ENCODE data around the gene DYNC1H1. TPM values are rescaled to one million over a fixed set of nuclear protein-coding genes. Genes with fewer than 3 reads are reported as not detected.

DYNC1H1 gene
- total RNA-seq, 4 donors from 2014 or later = 606 to 1,020 (median 666) TPM

GRCh38 chr14:102085948-102086708 is 121.8 kb downstream of the DYNC1H1 start:
- peak; percentile 57 for ATAC-seq
- Histone ChIP-seq H3K27ac (peak overlapping the region; percentile 91 to 100 (median 100)), H3K27me3 (no peaks in the 10 kb centered on the region), H3K9me3 (no peaks in the 10 kb centered on the region), H3K36me3 (peaks cover 9 to 49% of the 10 kb centered on the region in 2 donors), H3K4me3 (peak overlapping the region; percentile 59 to 96), H3K4me1 (peaks cover 0 to 66% (median 16%) of the 10 kb centered on the region in 3 donors)
- TF ChIP-seq POLR2A (IDR thresholded peaks at IDR 0.05) = no peak
- no peak for TF ChIP-seq EP300 (IDR thresholded peaks at IDR 0.05)
- peak; percentile 4 for TF ChIP-seq POLR2AphosphoS5 (IDR thresholded peaks at IDR 0.05)
- WGBS, 2 donors (ENCODE audit: low coverage in 1 of 2) = 3 to 4% methylated on average over 15 to 18 of the region's 49 CpGs

- Histone ChIP-seq H3K27me3 (no peaks in the 10 kb centered on the region), H3K27ac (peak overlapping the region; percentile 91 to 100 (median 100)), H3K9me3 (no peaks in the 10 kb centered on the region), H3K4me3 (peak overlapping the region; percentile 59 to 96), H3K4me1 (peaks cover 0 to 62% (median 16%) of the 10 kb centered on the region in 3 donors), H3K36me3 (peaks cover 9 to 43% of the 10 kb centered on the region in 2 donors)
- peak; percentile 39 for ATAC-seq
- no CpG with 5 or more reads among the region's 32 CpGs for WGBS, 2 donors (ENCODE audit: low coverage in 1 of 2)
- TF ChIP-seq EP300 (IDR thresholded peaks at IDR 0.05) (no peak), CTCF (IDR thresholded peaks at IDR 0.05) (no peak), POLR2A (IDR thresholded peaks at IDR 0.05) (no peak), POLR2AphosphoS5 (IDR thresholded peaks at IDR 0.05) (no peak)
Measured at GRCh38 chr14:102086709-102086971, 122.3 kb downstream of the DYNC1H1 start.

- WGBS, 2 donors (ENCODE audit: low coverage in 1 of 2) = 0% methylated on average over 1 to 7 of the region's 106 CpGs
- TF ChIP-seq POLR2A (IDR thresholded peaks at IDR 0.05) (peak; percentile 97 to 99), CTCF (IDR thresholded peaks at IDR 0.05) (peak in 3 of 4 experiments; percentile 7 to 53 (median 21)), POLR2AphosphoS5 (IDR thresholded peaks at IDR 0.05) (peak; percentile 100), EP300 (IDR thresholded peaks at IDR 0.05) (no peak)
- Histone ChIP-seq H3K4me3 (peak within 1 kb of the TSS; percentile 59 to 96), H3K36me3 (peaks cover 7 to 38% of the 10 kb centered on the region in 2 donors), H3K9me3 (no peaks in the 10 kb centered on the region), H3K4me1 (peaks cover 0 to 57% (median 16%) of the 10 kb centered on the region in 3 donors), H3K27me3 (no peaks in the 10 kb centered on the region), H3K27ac (peak within 1 kb of the TSS; percentile 91 to 100 (median 100))
- ATAC-seq = peak; percentile 93
Measured at GRCh38 chr14:102086972-102087761, 122.8 kb downstream of the DYNC1H1 start, which contains the start of gene HSP90AA1. HSP90AA1 (minus strand) TSS chr14:102087044; CDS start chr14:102086378, 666 bp downstream.

GRCh38 chr14:102087762-102088011 is 123.3 kb downstream of the DYNC1H1 start:
- ATAC-seq = no peak
- H3K27me3 ChIP-seq = no peaks in the 10 kb centered on the region
- H3K36me3 ChIP-seq = peaks cover 4 to 33% of the 10 kb centered on the region in 2 donors
- 0% methylated on average over 1 to 6 of the region's 11 CpGs for WGBS, 2 donors (ENCODE audit: low coverage in 1 of 2)
- peaks cover 0 to 51% (median 16%) of the 10 kb centered on the region in 3 donors for H3K4me1 ChIP-seq
- TF ChIP-seq EP300 (IDR thresholded peaks at IDR 0.05) (no peak), POLR2A (IDR thresholded peaks at IDR 0.05) (no peak), CTCF (IDR thresholded peaks at IDR 0.05) (no peak), POLR2AphosphoS5 (IDR thresholded peaks at IDR 0.05) (no peak)
- no peaks in the 10 kb centered on the region for H3K9me3 ChIP-seq
- peak overlapping the region; percentile 48 to 96 for H3K4me3 ChIP-seq
- H3K27ac ChIP-seq = peak overlapping the region; percentile 82 to 100 (median 100)

GRCh38 chr14:102088012-102088792 is 123.8 kb downstream of the DYNC1H1 start:
- TF ChIP-seq POLR2AphosphoS5 (IDR thresholded peaks at IDR 0.05) = no peak
- no peak for TF ChIP-seq POLR2A (IDR thresholded peaks at IDR 0.05)
- TF ChIP-seq EP300 (IDR thresholded peaks at IDR 0.05) = no peak
- Histone ChIP-seq H3K27ac (peak overlapping the region in 3 of 4 donors; percentile 44 to 100 (median 100)), H3K4me1 (peaks cover 0 to 46% (median 16%) of the 10 kb centered on the region in 3 donors), H3K4me3 (peak overlapping the region; percentile 48 to 96), H3K9me3 (no peaks in the 10 kb centered on the region), H3K27me3 (no peaks in the 10 kb centered on the region), H3K36me3 (peaks cover 4 to 28% of the 10 kb centered on the region in 2 donors)
- no peak for ATAC-seq
- 0 to 47% methylated on average over 3 to 5 of the region's 39 CpGs for WGBS, 2 donors (ENCODE audit: low coverage in 1 of 2)

Measured in gastroesophageal sphincter (tissue), 4 donors.